ENCODE measurements around the gene NLK. TPM values are rescaled to one million over a fixed set of nuclear protein-coding genes. Genes with fewer than 3 reads are reported as not detected.

The NLK gene
- total and polyA plus RNA-seq, 10 of the 15 experiments (the other 5 are each of a cell fraction or from before 2014, with no cell fraction given) = 5.0 to 22.9 (median 15.0) TPM

DNA sequence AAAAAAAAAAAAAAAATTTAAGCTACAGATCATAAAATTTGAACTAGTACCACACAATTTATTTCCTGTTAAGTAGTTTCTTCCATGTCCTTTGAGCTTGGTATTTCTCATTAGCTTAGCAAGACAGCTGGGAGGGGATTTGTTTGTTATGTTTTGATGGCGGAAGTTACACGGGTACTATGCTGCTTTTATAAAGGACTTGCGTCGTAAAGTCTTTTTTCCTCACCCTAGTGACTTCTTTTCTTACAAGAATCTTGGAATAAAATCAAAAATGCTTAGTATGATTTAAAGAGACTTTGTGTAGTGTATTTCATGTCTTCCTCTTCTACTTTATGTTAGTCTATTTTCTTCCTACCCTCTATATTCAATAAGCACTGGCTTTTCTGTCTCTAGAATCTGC lies 89.1 kb downstream of the NLK start (continued):
- no peak for TF ChIP-seq ZBTB40 (IDR thresholded peaks at IDR 0.05; ENCODE audit: borderline replicate concordance)

GRCh38 chr17:28133562-28133970 lies 91.1 kb downstream of the NLK start:
- FAIRE-seq (no peak), ATAC-seq (no peak), DNase-seq (ENCODE audit: low read depth, low spot score) (no peak)
- in situ Hi-C loops (cut with MboI) (no loop called here), intact Hi-C loops (cut with micrococcal nuclease; ENCODE audit: unreplicated experiment) (no loop called here)
- Histone ChIP-seq H3K9ac (ENCODE audit: control insufficient read depth, insufficient read depth, low read length) (no peak overlapping the region), H3K79me2 (ENCODE audit: control insufficient read depth, insufficient read depth, low read length) (no peaks in the 10 kb centered on the region), H3K9me3 (replicated peaks; ENCODE audit: control insufficient read depth, insufficient read depth, low read length) (no peaks in the 10 kb centered on the region), H2AFZ (ENCODE audit: control insufficient read depth, low read depth, low read length) (no peak overlapping the region), H4K20me1 (ENCODE audit: control insufficient read depth, insufficient read depth) (no peaks in the 10 kb centered on the region), H3K27me3 (replicated peaks in 1 of 2; ENCODE audit: control insufficient read depth in 2 of 2, insufficient read depth in 2 of 2, low read length in 1 of 2) (no peaks in the 10 kb centered on the region), H3K4me3 (no peak overlapping the region), H3K4me1 (ENCODE audit: control insufficient read depth, insufficient read depth, low read length) (no peaks in the 10 kb centered on the region), H3K27ac (ENCODE audit: control insufficient read depth, insufficient read depth) (no peak overlapping the region), H3K4me2 (ENCODE audit: control insufficient read depth, insufficient read depth) (no peak overlapping the region), H3K36me3 (ENCODE audit: control insufficient read depth in 2 of 2, insufficient read depth in 2 of 2, low read length in 1 of 2) (no peaks in the 10 kb centered on the region; a peak in 1 of 4 replicates)
- ChIA-PET SMC1A (ENCODE audit: uncharacterized antibody, unreplicated experiment) (interaction anchor here (0.8 to 2.6 kb wide), 6 partner anchors 9 to 90 kb away, joined by 3 to 9 read pairs (median 4); partner anchors contain the start of gene NLK), CTCF (interaction anchor here (0.9 to 1.1 kb wide), 3 partner anchors 14 to 373 kb away, joined by 3 to 4 read pairs (median 3); no protein-coding TSS in a partner anchor), RAD21 (ENCODE audit: unreplicated experiment) (interaction anchor here (0.5 to 0.7 kb wide), 2 partner anchors 15 to 21 kb away, joined by 3 read pairs; no protein-coding TSS in a partner anchor), POLR2A (interaction anchor here (0.6 to 1.0 kb wide), 2 partner anchors 12 to 13 kb away, joined by 3 read pairs; no protein-coding TSS in a partner anchor)
- no TSS peak for BruUV-seq (replicated peaks)
- no peak for TF ChIP-seq ZBTB11 (CRISPR knock-in tag; IDR thresholded peaks at IDR 0.05)
- TF ChIP-seq STAT1 (conservative IDR thresholded peaks at IDR 0.05) = no peak
- TF ChIP-seq JUNB (IDR thresholded peaks at IDR 0.05) = peak; percentile 84
- no peak for TF ChIP-seq ATF7 (IDR thresholded peaks at IDR 0.05; ENCODE audit: low read depth)

All from GM12878 (cell line).